CD4-positive, alpha-beta memory T cell (primary cell): ENCODE measurements around the gene UBLCP1. TPM values are rescaled to one million over a fixed set of nuclear protein-coding genes. Genes with fewer than 3 reads are reported as not detected.
"Not testable (repeated sequence)": the region's sequence is repeated elsewhere in the genome, so short reads cannot be mapped to it uniquely, and the experiment has no call there.

ENCODE experiments used
- CTCF ChIA-PET: fragments of 350-600 bp; sonication (Branson Sonifier 250); formaldehyde crosslinking; loops from one replicate; lab custom pipeline; 2021; ENCODE audit warnings: inconsistent platforms; ENCODE audit not compliant: partially characterized antibody; lab: Charles Lee
- POLR2A ChIA-PET: fragments of 350-600 bp; sonication (Branson Sonifier 250); formaldehyde crosslinking; loops from one replicate; lab custom pipeline; 2021; ENCODE audit not compliant: partially characterized antibody; lab: Charles Lee
- DNase-seq, 5 donors: peaks; one replicate each; pipeline versions ENCODE4 v3.0.0 to v3.0.0-alpha.2; 2020 to 2022; ENCODE audit warnings: mixed read lengths in 1 of 5
- H3K27ac ChIP-seq: one replicate; pipeline ENCODE4 v1.7.0; 2013; ENCODE audit warnings: low read depth, low read length
- H3K27me3 ChIP-seq: 2 replicates; pipeline ENCODE4 v1.7.0; 2013; ENCODE audit warnings: mild to moderate bottlenecking, low read length, moderate library complexity; ENCODE audit not compliant: insufficient read depth
- H3K36me3 ChIP-seq: 2 replicates; pipeline ENCODE4 v1.7.0; 2013; ENCODE audit warnings: mild to moderate bottlenecking, low read length, moderate library complexity; ENCODE audit not compliant: insufficient read depth
- H3K4me1 ChIP-seq: 2 replicates; pipeline ENCODE4 v1.7.0; 2013; ENCODE audit warnings: mild to moderate bottlenecking, low read length, moderate library complexity; ENCODE audit not compliant: insufficient read depth
- H3K4me3 ChIP-seq, 2 donors: one replicate each; pipeline ENCODE4 v1.7.0; 2013; ENCODE audit warnings: low read length in 2 of 2, mild to moderate bottlenecking in 1 of 2
- H3K9me3 ChIP-seq, 2 donors: one replicate each; pipeline ENCODE4 v1.7.0; 2013; ENCODE audit warnings: low read length in 2 of 2, control low read depth in 1 of 2; ENCODE audit not compliant: control insufficient read depth in 1 of 2
- H3K27ac Mint-ChIP-seq, 7 donors: one replicate each; pipeline ENCODE4 v1.8.0; 2020 to 2021; ENCODE audit warnings: mixed read lengths in 7 of 7, mild to moderate bottlenecking in 6 of 7, inconsistent platforms in 3 of 7, moderate library complexity in 3 of 7
- H3K27me3 Mint-ChIP-seq, 2 donors: one replicate each; pipeline ENCODE4 v1.8.0; 2020 to 2021; ENCODE audit warnings: mixed read lengths in 2 of 2
- H3K36me3 Mint-ChIP-seq, 2 donors: one replicate each; pipeline ENCODE4 v1.8.0; 2020 to 2021; ENCODE audit warnings: mixed read lengths in 2 of 2, inconsistent platforms in 1 of 2, mild to moderate bottlenecking in 1 of 2
- H3K4me1 Mint-ChIP-seq, 4 donors: one replicate each; pipeline ENCODE4 v1.8.0; 2020 to 2021; ENCODE audit warnings: mixed read lengths in 4 of 4, mild to moderate bottlenecking in 1 of 4
- H3K4me3 Mint-ChIP-seq, 8 donors: one replicate each; pipeline ENCODE4 v1.8.0; 2020 to 2021; ENCODE audit warnings: mixed read lengths in 8 of 8, mild to moderate bottlenecking in 7 of 8, moderate library complexity in 6 of 8, inconsistent platforms in 3 of 8
- H3K9me3 Mint-ChIP-seq, 8 donors: one replicate each; pipeline ENCODE4 v1.8.0; 2020 to 2021; ENCODE audit warnings: mixed read lengths in 8 of 8, mild to moderate bottlenecking in 5 of 8, inconsistent platforms in 3 of 8, moderate library complexity in 1 of 8
- intact Hi-C: fragments of 100-400 bp; cut with micrococcal nuclease; formaldehyde crosslinking; loops from one replicate; pipeline ENCODE4 v1.15.1; 2023
- polyA plus RNA-seq, 2 donors: library from polyadenylated mRNA; unstranded; fragments of 300-500 nt; fragmentation: Illumina TruSeq; gene quantifications; one replicate each; pipeline ENCODE4 v1.2.3, GENCODE V29; 2021
- total RNA-seq, 2 experiments: library from RNA; stranded (reverse); gene quantifications; one replicate each; pipeline ENCODE4 v1.2.3, GENCODE V29; 2021

UBLCP1 gene
- total and polyA plus RNA-seq, 4 experiments from 2014 or later, result 31.6 to 62.0 (median 42.5) TPM

- Mint-ChIP-seq H3K36me3 (no peaks in the 10 kb centered on the region), H3K27me3 (peaks cover 3 to 13% of the 10 kb centered on the region in 2 donors), H3K4me3 (no peak overlapping the region), H3K9me3 (no peaks in the 10 kb centered on the region), H3K27ac (no peak overlapping the region), H3K4me1 (peaks cover 11 to 20% (median 13%) of the 10 kb centered on the region in 4 donors)
- Histone ChIP-seq H3K4me1 (peaks cover 15% of the 10 kb centered on the region), H3K27ac (no peak overlapping the region), H3K9me3 (no peaks in the 10 kb centered on the region), H3K27me3 (no peaks in the 10 kb centered on the region), H3K4me3 (no peak overlapping the region), H3K36me3 (no peaks in the 10 kb centered on the region)
- intact Hi-C loops, result no loop called here
- ChIA-PET POLR2A (interaction anchor here (0.9 kb wide), 1 partner anchor 38 kb away, joined by 3 read pairs; no protein-coding TSS in a partner anchor), CTCF (interaction anchor here (2.1 kb wide), 1 partner anchor 88 kb away, joined by 9 read pairs; no protein-coding TSS in a partner anchor)
- DNase-seq, result no peak
Observed at GRCh38 chr5:159244890-159245289, 18.2 kb upstream of the UBLCP1 start.

- Histone ChIP-seq H3K9me3 (no peaks in the 10 kb centered on the region), H3K27me3 (no peaks in the 10 kb centered on the region), H3K36me3 (no peaks in the 10 kb centered on the region), H3K4me3 (no peak overlapping the region), H3K4me1 (no peaks in the 10 kb centered on the region), H3K27ac (no peak overlapping the region)
- H3K27me3 Mint-ChIP-seq, result peaks cover 3 to 13% of the 10 kb centered on the region in 2 donors
- no peaks in the 10 kb centered on the region for H3K36me3 Mint-ChIP-seq
- intact Hi-C loops, result no loop called here
- peak overlapping the region in 1 of 7 donors; percentile 36 for H3K27ac Mint-ChIP-seq
- no peaks in the 10 kb centered on the region for H3K4me1 Mint-ChIP-seq
- no peak overlapping the region for H3K4me3 Mint-ChIP-seq
- ChIA-PET CTCF (no interaction called here), POLR2A (no interaction called here)
- no peaks in the 10 kb centered on the region for H3K9me3 Mint-ChIP-seq
- DNase-seq, result no peak
Observed at GRCh38 chr5:159249158-159249557, 13.9 kb upstream of the UBLCP1 start.

DNA sequence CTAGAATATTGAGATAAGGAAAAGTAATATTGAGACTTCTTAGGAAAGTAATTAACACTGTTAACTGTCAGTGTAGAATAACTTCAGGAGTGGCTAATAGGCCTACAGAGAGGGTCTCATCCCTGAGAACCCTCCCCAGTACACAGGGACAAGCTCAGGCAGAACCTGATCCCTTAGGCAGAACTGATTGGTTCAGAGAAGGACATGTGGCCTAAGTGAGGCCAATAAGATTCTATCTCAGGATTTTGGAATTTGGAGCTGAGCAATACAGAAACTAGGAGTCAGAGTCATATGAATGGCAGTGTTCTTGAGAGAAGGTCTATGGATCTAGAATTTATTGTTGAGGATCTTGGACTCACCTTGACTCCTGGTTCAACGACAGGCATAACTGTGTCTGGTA, 10.9 kb upstream of the UBLCP1 start:
- ChIA-PET CTCF (interaction anchor here (0.6 to 3.4 kb wide), 3 partner anchors 9 to 95 kb away, joined by 3 to 11 read pairs (median 3); no protein-coding TSS in a partner anchor), POLR2A (no interaction called here)
- Histone ChIP-seq H3K27me3 (no peaks in the 10 kb centered on the region), H3K9me3 (no peaks in the 10 kb centered on the region), H3K4me3 (no peak overlapping the region), H3K27ac (no peak overlapping the region), H3K4me1 (no peaks in the 10 kb centered on the region), H3K36me3 (no peaks in the 10 kb centered on the region)
- DNase-seq, result no peak
- Mint-ChIP-seq H3K4me3 (no peak overlapping the region), H3K9me3 (no peaks in the 10 kb centered on the region), H3K36me3 (no peaks in the 10 kb centered on the region), H3K27me3 (peaks cover 4 to 11% of the 10 kb centered on the region in 2 donors), H3K4me1 (no peaks in the 10 kb centered on the region), H3K27ac (no peak overlapping the region)
- intact Hi-C loops, result no loop called here

- CTCF ChIA-PET, result no interaction called here
- POLR2A ChIA-PET, result no interaction called here
Observed at GRCh38 chr5:159257007-159257406, 6.1 kb upstream of the UBLCP1 start.

GRCh38 chr5:159257629-159258283, 5.3 kb upstream of the UBLCP1 start:
- DNase-seq, result no peak
- Mint-ChIP-seq H3K4me3 (no peak overlapping the region), H3K4me1 (peaks cover 10 to 24% (median 16%) of the 10 kb centered on the region in 4 donors), H3K27ac (peak overlapping the region in 1 of 7 donors; percentile 46), H3K27me3 (peaks cover 2 to 3% of the 10 kb centered on the region in 2 donors), H3K9me3 (no peaks in the 10 kb centered on the region), H3K36me3 (peaks cover 0 to 2% of the 10 kb centered on the region in 2 donors)
- H3K4me3 ChIP-seq, result no peak overlapping the region
- CTCF ChIA-PET, result interaction anchor here (1.5 kb wide), 1 partner anchor 100 kb away, joined by 6 read pairs; no protein-coding TSS in a partner anchor
- H3K27ac ChIP-seq, result no peak overlapping the region
- POLR2A ChIA-PET, result no interaction called here
- H3K9me3 ChIP-seq, result no peaks in the 10 kb centered on the region
- intact Hi-C loops, result no loop called here
- H3K27me3 ChIP-seq, result no peaks in the 10 kb centered on the region
- H3K4me1 ChIP-seq, result peaks cover 13% of the 10 kb centered on the region
- no peaks in the 10 kb centered on the region for H3K36me3 ChIP-seq

More at GRCh38 chr5:159257007-159257406, 6.1 kb upstream of the UBLCP1 start:
- H3K27me3 ChIP-seq, result no peaks in the 10 kb centered on the region
- no peaks in the 10 kb centered on the region for H3K36me3 ChIP-seq
- Mint-ChIP-seq H3K4me1 (peaks cover 8 to 17% (median 10%) of the 10 kb centered on the region in 4 donors), H3K27ac (peak overlapping the region in 1 of 7 donors; percentile 35), H3K9me3 (no peaks in the 10 kb centered on the region), H3K4me3 (no peak overlapping the region), H3K36me3 (no peaks in the 10 kb centered on the region), H3K27me3 (peaks cover 2 to 3% of the 10 kb centered on the region in 2 donors)
- intact Hi-C loops, result no loop called here
- H3K4me1 ChIP-seq, result peaks cover 7% of the 10 kb centered on the region
- H3K27ac ChIP-seq, result no peak overlapping the region
- no peak for DNase-seq
- no peaks in the 10 kb centered on the region for H3K9me3 ChIP-seq
- no peak overlapping the region for H3K4me3 ChIP-seq

GRCh38 chr5:159258361-159258760, 4.7 kb upstream of the UBLCP1 start:
- no peaks in the 10 kb centered on the region for H3K27me3 ChIP-seq
- peaks cover 13% of the 10 kb centered on the region for H3K4me1 ChIP-seq
- peaks cover 0 to 5% of the 10 kb centered on the region in 2 donors for H3K36me3 Mint-ChIP-seq
- POLR2A ChIA-PET, result no interaction called here
- H3K4me3 ChIP-seq, result no peak overlapping the region
- H3K27ac ChIP-seq, result no peak overlapping the region
- no peak overlapping the region for H3K4me3 Mint-ChIP-seq
- H3K9me3 Mint-ChIP-seq, result peaks cover 0 to 1% (median 0%) of the 10 kb centered on the region in 8 donors
- H3K9me3 ChIP-seq, result no peaks in the 10 kb centered on the region
- DNase-seq, result no peak
- H3K27me3 Mint-ChIP-seq, result peaks cover 2 to 3% of the 10 kb centered on the region in 2 donors
- peaks cover 12 to 27% (median 19%) of the 10 kb centered on the region in 4 donors for H3K4me1 Mint-ChIP-seq
- intact Hi-C loops, result no loop called here
- CTCF ChIA-PET, result interaction anchor here (1.5 kb wide), 1 partner anchor 101 kb away, joined by 6 read pairs; no protein-coding TSS in a partner anchor
- no peaks in the 10 kb centered on the region for H3K36me3 ChIP-seq
- H3K27ac Mint-ChIP-seq, result no peak overlapping the region

- intact Hi-C loops, result loop anchor here (5.0 to 10.0 kb wide), 3 partner anchors 152 to 857 kb away; partner anchors contain the start of genes PWWP2A and TTC1
- CTCF ChIA-PET, result interaction anchor here (1.6 kb wide), 1 partner anchor 57 kb away, joined by 5 read pairs; no protein-coding TSS in a partner anchor
- not testable (repeated sequence) for H3K27me3 Mint-ChIP-seq, H3K9me3 Mint-ChIP-seq, H3K4me3 ChIP-seq, H3K27ac ChIP-seq, H3K4me3 Mint-ChIP-seq, DNase-seq, H3K36me3 ChIP-seq, H3K27me3 ChIP-seq, H3K9me3 ChIP-seq
- Mint-ChIP-seq H3K36me3 (peaks cover under 1 to 12% of the 10 kb centered on the region in 2 donors), H3K27ac (peak overlapping the region in 4 of 7 donors; percentile 62 to 91 (median 80)), H3K4me1 (peaks cover 20 to 43% (median 32%) of the 10 kb centered on the region in 4 donors)
- peaks cover 27% of the 10 kb centered on the region for H3K4me1 ChIP-seq
- POLR2A ChIA-PET, result interaction anchor here (0.8 kb wide), 1 partner anchor 102 kb away, joined by 3 read pairs; no protein-coding TSS in a partner anchor
Observed at GRCh38 chr5:159260212-159260611, 2.9 kb upstream of the UBLCP1 start.
